K562 (cell line): ENCODE data around the gene NDUFC2. TPM values are rescaled to one million over a fixed set of nuclear protein-coding genes. Genes with fewer than 3 reads are reported as not detected.
A peak's percentile ranks its signal among the peaks of the same experiment; 100 is the strongest.

Experiments
- ADNP ChIP-seq: fragments of 200-800 bp; sonication (Bioruptor generic); IDR thresholded peaks from 2 replicates; pipeline ENCODE4 v1.6.1; 2016; ENCODE audit warnings: missing genetic modification characterization, missing compliant biosample characterization
- AFF4 ChIP-seq: sonication (generic); formaldehyde crosslinking; IDR thresholded peaks from 2 replicates; pipeline ENCODE4 v1.8.0; 2023; ENCODE audit warnings: mild to moderate bottlenecking, missing genetic modification reagents
- ATF6 ChIP-seq: sonication (generic); formaldehyde crosslinking; IDR thresholded peaks from 2 replicates; pipeline ENCODE4 v1.4.0; 2020; ENCODE audit warnings: mild to moderate bottlenecking, missing genetic modification reagents
- BACH1 ChIP-seq: fragments of 200-800 bp; sonication (Bioruptor generic); IDR thresholded peaks from 2 replicates; pipeline ENCODE4 v1.6.1; 2016; ENCODE audit warnings: missing genetic modification characterization, missing compliant biosample characterization
- CCAR2 ChIP-seq: fragments of 200-400 bp; formaldehyde crosslinking; IDR thresholded peaks from 2 replicates; pipeline ENCODE4 v1.6.1; 2017; ENCODE audit warnings: mild to moderate bottlenecking, low read depth, low read length
- CEBPB ChIP-seq: fragments of 450-650 bp; IDR thresholded peaks from 2 replicates; pipeline ENCODE4 v1.6.1; 2016; ENCODE audit warnings: missing genetic modification characterization, missing compliant biosample characterization
- ERF ChIP-seq: fragments of 450-650 bp; formaldehyde crosslinking; IDR thresholded peaks from 2 replicates; pipeline ENCODE4 v1.4.0; 2020; ENCODE audit warnings: mild to moderate bottlenecking, mixed read lengths
- HDGF ChIP-seq: fragments of 450-650 bp; IDR thresholded peaks from 2 replicates; pipeline ENCODE4 v1.6.1; 2016
- HNRNPLL ChIP-seq: fragments of 200-400 bp; formaldehyde crosslinking; IDR thresholded peaks from 2 replicates; pipeline ENCODE4 v1.6.1; 2017; ENCODE audit warnings: low read length, low read depth, mild to moderate bottlenecking; ENCODE audit not compliant: poor library complexity, severe bottlenecking
- HOMEZ ChIP-seq: fragments of 250-450 bp; sonication (Bioruptor Pico); IDR thresholded peaks from 2 replicates; pipeline ENCODE4 v1.4.0; 2020; ENCODE audit warnings: mild to moderate bottlenecking, moderate library complexity
- KDM1A ChIP-seq, 2 experiments: fragments of 450-650 bp; IDR thresholded peaks; 2 replicates each; pipeline ENCODE4 v1.6.1; 2016; ENCODE audit warnings: mild to moderate bottlenecking in 2 of 2
- NFIX ChIP-seq: fragments of 250-450 bp; sonication (Bioruptor Pico); IDR thresholded peaks from 2 replicates; pipeline ENCODE4 v1.4.0; 2020; ENCODE audit warnings: low read depth, mild to moderate bottlenecking, moderate library complexity
- PTBP1 ChIP-seq: fragments of 200-400 bp; formaldehyde crosslinking; IDR thresholded peaks from 2 replicates; pipeline ENCODE4 v1.6.1; 2017; ENCODE audit warnings: low read depth, low read length
- SAFB ChIP-seq: fragments of 200-400 bp; formaldehyde crosslinking; IDR thresholded peaks from 2 replicates; pipeline ENCODE4 v1.6.1; 2017; ENCODE audit warnings: low read depth, low read length, borderline replicate concordance
- SIN3B ChIP-seq: fragments of 450-650 bp; IDR thresholded peaks from 2 replicates; pipeline ENCODE4 v1.6.1; 2017; ENCODE audit warnings: low read depth, mild to moderate bottlenecking, moderate library complexity
- TCF3 ChIP-seq: sonication (generic); formaldehyde crosslinking; IDR thresholded peaks from 2 replicates; pipeline ENCODE4 v1.4.0; 2020; ENCODE audit warnings: mild to moderate bottlenecking, missing genetic modification reagents
- USF2 ChIP-seq: sonication (generic); formaldehyde crosslinking; IDR thresholded peaks from 2 replicates; pipeline ENCODE4 v1.5.0; 2020; ENCODE audit warnings: missing genetic modification reagents
- ZFPM2 ChIP-seq: fragments of 250-450 bp; sonication (Bioruptor Pico); IDR thresholded peaks from 2 replicates; pipeline ENCODE4 v1.5.1; 2022; ENCODE audit warnings: mild to moderate bottlenecking
- ZNF3 ChIP-seq: fragments of 250-450 bp; sonication (Bioruptor Pico); IDR thresholded peaks from 2 replicates; pipeline ENCODE4 v1.5.0; 2021; ENCODE audit warnings: mild to moderate bottlenecking, moderate library complexity
- polyA plus RNA-seq, 8 experiments: library from polyadenylated mRNA; depleted of rRNA in 4 of 8; stranded (reverse) in 5 of 8; unstranded in 3 of 8; fragments of >200 nt; fragmentation: Nextera tagmentation in 2 of 8; fragmentation: Illumina TruSeq in 1 of 8; extraction: Ambion mirVana in 2 of 8; extraction: Trizol in 1 of 8; gene quantifications; 2 replicates each; pipeline versions ENCODE4 v1.2.1 to v1.2.3, GENCODE V29; 2011 to 2014; ENCODE audit warnings: inconsistent platforms in 1 of 8, missing spikeins in 1 of 8
- total RNA-seq, 7 experiments: library from RNA; depleted of rRNA in 6 of 7; stranded (reverse); fragments of >200 nt in 6 of 7; fragmentation: Illumina TruSeq in 2 of 7; extraction: Trizol in 2 of 7; gene quantifications; 2 replicates each; pipeline versions ENCODE4 v1.2.1 to v1.2.3, GENCODE V29; 2011 to 2021; ENCODE audit warnings: low replicate concordance in 1 of 7
- TF ChIP-seq, protein P1 (sequence below): fragments of 450-650 bp; IDR thresholded peaks from 2 replicates; pipeline ENCODE4 v1.6.1; 2016; ENCODE audit warnings: antibody characterized with exemption

Gene NDUFC2
- total and polyA plus RNA-seq, 9 of the 15 experiments (the other 6 are each of a cell fraction or from before 2014, with no cell fraction given): 168 to 1,119 (median 442) TPM

DNA sequence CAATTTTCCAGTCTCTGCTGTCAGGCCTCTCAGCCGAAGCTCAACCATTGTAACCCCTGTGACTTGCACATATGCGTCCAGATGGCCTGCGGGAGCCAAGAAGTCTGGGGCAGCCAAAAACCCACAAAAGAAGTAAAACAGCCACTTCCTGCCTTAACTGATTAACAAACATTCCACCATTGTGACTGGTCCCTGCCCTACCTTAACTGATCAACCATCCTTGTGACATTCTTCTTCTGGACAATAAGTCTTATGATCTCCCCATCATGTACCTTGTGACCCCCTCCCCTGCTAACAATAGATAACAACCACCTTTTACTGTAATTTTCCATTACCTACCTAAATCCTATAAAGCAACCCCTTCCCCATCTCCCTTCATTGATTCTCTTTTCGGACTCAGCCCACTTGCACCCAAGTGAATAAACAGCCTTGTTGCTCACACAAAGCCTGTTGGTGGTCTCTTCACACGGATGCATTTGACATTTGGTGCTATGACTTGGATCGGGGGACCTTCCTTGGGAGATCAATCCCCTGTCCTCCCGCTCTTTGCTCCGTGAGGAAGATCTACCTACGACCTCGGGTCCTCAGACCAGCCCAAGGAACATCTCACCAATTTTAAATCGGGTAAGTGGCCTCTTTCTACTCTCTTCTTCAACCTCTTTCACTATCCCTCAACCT, 1.3 kb upstream of the NDUFC2 start (continued):
- TF ChIP-seq AFF4 (CRISPR knock-in tag): 0 out of 2 replicates have a peak, but pooled peaks have one; percentile 64
- no peak for TF ChIP-seq HNRNPLL
- 0 out of 2 replicates have a peak, but pooled peaks have one; percentile 35 for TF ChIP-seq CEBPB (tag)
- no peak for TF ChIP-seq BACH1 (tag)
- TF ChIP-seq ZFPM2 (CRISPR knock-in tag): no peak
- TF ChIP-seq USF2 (CRISPR knock-in tag): no peak
- TF ChIP-seq HDGF: no peak
- no peak for TF ChIP-seq ATF6 (CRISPR knock-in tag)
- no peak for TF ChIP-seq ERF (CRISPR knock-in tag)
- TF ChIP-seq TCF3 (CRISPR knock-in tag): peak; percentile 50
- TF ChIP-seq ADNP (tag): no peak
- TF ChIP-seq CCAR2: no peak
- TF ChIP-seq SIN3B: no peak
- no peak for TF ChIP-seq HOMEZ (CRISPR knock-in tag)
- TF ChIP-seq SAFB: no peak
- TF ChIP-seq, protein P1, sequence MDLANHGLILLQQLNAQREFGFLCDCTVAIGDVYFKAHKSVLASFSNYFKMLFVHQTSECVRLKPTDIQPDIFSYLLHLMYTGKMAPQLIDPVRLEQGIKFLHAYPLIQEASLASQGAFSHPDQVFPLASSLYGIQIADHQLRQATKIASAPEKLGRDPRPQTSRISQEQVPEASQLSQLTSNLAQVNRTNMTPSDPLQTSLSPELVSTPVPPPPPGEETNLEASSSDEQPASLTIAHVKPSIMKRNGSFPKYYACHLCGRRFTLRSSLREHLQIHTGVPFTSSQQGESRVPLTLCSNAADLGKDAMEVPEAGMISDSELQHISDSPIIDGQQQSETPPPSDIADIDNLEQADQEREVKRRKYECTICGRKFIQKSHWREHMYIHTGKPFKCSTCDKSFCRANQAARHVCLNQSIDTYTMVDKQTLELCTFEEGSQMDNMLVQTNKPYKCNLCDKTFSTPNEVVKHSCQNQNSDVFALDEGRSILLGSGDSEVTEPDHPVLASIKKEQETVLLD: no peak
- TF ChIP-seq ZNF3 (CRISPR knock-in tag): no peak
- TF ChIP-seq KDM1A (IDR thresholded peaks at IDR 0.05): peak; percentile 47 to 59
- no peak for TF ChIP-seq NFIX
- no peak for TF ChIP-seq PTBP1
